MM.1S (cell line): ENCODE results near the gene GART.
A peak's percentile ranks its signal among the peaks of the same experiment; 100 is the strongest.

Experiments used
- DNase-seq: peaks from one replicate; pipeline ENCODE4 v3.0.0-alpha.2; 2015
- H2AFZ ChIP-seq: fragments of 300-600 bp; sonication (generic); 2 replicates; pipeline ENCODE4 v1.6.0; 2016; ENCODE audit warnings: antibody characterized with exemption, low read length
- H3F3A ChIP-seq: fragments of 300-600 bp; sonication (generic); 2 replicates; pipeline ENCODE4 v1.6.1; 2016; ENCODE audit warnings: mild to moderate bottlenecking, antibody characterized with exemption, low read length, moderate library complexity, mixed read lengths; ENCODE audit not compliant: insufficient read depth
- H3K27ac ChIP-seq: fragments of 300-600 bp; sonication (generic); 2 replicates; pipeline ENCODE4 v1.5.1; 2016; ENCODE audit warnings: mild to moderate bottlenecking, low read length
- H3K27me3 ChIP-seq: fragments of 300-600 bp; sonication (generic); replicated peaks from 2 replicates; pipeline ENCODE4 v1.6.0; 2016; ENCODE audit warnings: low read length; ENCODE audit not compliant: insufficient read depth
- H3K36me3 ChIP-seq: fragments of 300-600 bp; sonication (generic); replicated peaks from 2 replicates; pipeline ENCODE4 v1.6.1; 2016; ENCODE audit warnings: mild to moderate bottlenecking, low read length, mixed read lengths; ENCODE audit not compliant: insufficient read depth
- H3K4me1 ChIP-seq: fragments of 300-600 bp; sonication (generic); 2 replicates; pipeline ENCODE4 v1.6.1; 2016; ENCODE audit warnings: low read length, mixed read lengths
- H3K4me2 ChIP-seq: fragments of 300-600 bp; sonication (generic); 2 replicates; pipeline ENCODE4 v1.6.0; 2016; ENCODE audit warnings: low read depth, low read length
- H3K4me3 ChIP-seq: fragments of 300-600 bp; sonication (generic); 2 replicates; pipeline ENCODE4 v1.5.1; 2016; ENCODE audit warnings: low read length, mixed read lengths
- H3K79me2 ChIP-seq: fragments of 300-600 bp; sonication (generic); 2 replicates; pipeline ENCODE4 v1.6.1; 2016; ENCODE audit warnings: mixed run types, low read length, mixed read lengths
- H3K9ac ChIP-seq: fragments of 300-600 bp; sonication (generic); 2 replicates; pipeline ENCODE4 v1.6.1; 2016; ENCODE audit warnings: low read length, mixed read lengths
- H3K9me2 ChIP-seq: fragments of 300-600 bp; sonication (generic); replicated peaks from 2 replicates; pipeline ENCODE4 v1.6.1; 2016; ENCODE audit warnings: mild to moderate bottlenecking, low read length, mixed read lengths; ENCODE audit not compliant: insufficient read depth
- H3K9me3 ChIP-seq: fragments of 300-600 bp; sonication (generic); replicated peaks from 2 replicates; pipeline ENCODE4 v1.6.1; 2016; ENCODE audit warnings: mild to moderate bottlenecking, low read length, mixed read lengths; ENCODE audit not compliant: insufficient read depth
- H4K20me1 ChIP-seq: fragments of 300-600 bp; sonication (generic); 2 replicates; pipeline ENCODE4 v1.6.1; 2016; ENCODE audit warnings: mild to moderate bottlenecking, low read length, moderate library complexity, mixed read lengths; ENCODE audit not compliant: insufficient read depth
- EZH2 ChIP-seq: fragments of 300-600 bp; sonication (generic); optimal IDR thresholded peaks from 2 replicates; pipeline ENCODE3; 2017; ENCODE audit warnings: low read depth, mild to moderate bottlenecking, antibody characterized with exemption, low read length, mixed read lengths
- EZH2phosphoT487 ChIP-seq: fragments of 300-600 bp; sonication (generic); IDR thresholded peaks from 2 replicates; pipeline ENCODE4 v1.6.1; 2018; ENCODE audit warnings: antibody characterized with exemption, low read length
- TF ChIP-seq, protein P1 (sequence below): fragments of 300-600 bp; sonication (generic); IDR thresholded peaks from 2 replicates; pipeline ENCODE4 v1.5.1; 2016; ENCODE audit warnings: antibody characterized with exemption, low read length, mixed read lengths

Gene GART

DNA sequence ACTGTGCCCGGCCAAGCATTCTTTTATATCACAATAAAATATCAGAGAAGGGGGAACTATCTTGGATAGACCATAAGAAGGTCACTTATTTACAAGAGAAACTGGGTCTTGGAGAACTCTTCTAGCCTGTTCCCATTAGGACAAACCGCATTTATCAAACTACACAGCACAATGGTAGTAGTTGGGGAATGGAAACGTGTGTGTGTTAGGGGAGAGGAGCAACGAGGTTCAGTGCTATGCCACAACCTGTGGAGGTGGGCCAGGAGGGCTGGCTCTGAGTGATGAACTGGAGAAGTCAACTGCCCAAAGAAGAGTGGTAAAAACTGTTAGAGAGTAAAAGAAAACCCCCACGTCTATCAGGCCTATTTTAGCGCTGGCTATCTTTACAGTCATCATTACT, 45.0 kb upstream of the GART start:
- H3K27ac ChIP-seq: no peak overlapping the region
- H3K9me3 ChIP-seq: no peaks in the 10 kb centered on the region
- H3K27me3 ChIP-seq: no peaks in the 10 kb centered on the region
- H3K79me2 ChIP-seq: peaks cover 45% of the 10 kb centered on the region
- H3K4me1 ChIP-seq: peaks cover 14% of the 10 kb centered on the region
- peak overlapping the region; percentile 92 for H3K4me3 ChIP-seq
- peaks cover 21% of the 10 kb centered on the region for H3F3A ChIP-seq
- peaks cover 8% of the 10 kb centered on the region; the same call in 1 of the 2 replicates for H3K36me3 ChIP-seq
- no peak for DNase-seq
- TF ChIP-seq, protein P1, sequence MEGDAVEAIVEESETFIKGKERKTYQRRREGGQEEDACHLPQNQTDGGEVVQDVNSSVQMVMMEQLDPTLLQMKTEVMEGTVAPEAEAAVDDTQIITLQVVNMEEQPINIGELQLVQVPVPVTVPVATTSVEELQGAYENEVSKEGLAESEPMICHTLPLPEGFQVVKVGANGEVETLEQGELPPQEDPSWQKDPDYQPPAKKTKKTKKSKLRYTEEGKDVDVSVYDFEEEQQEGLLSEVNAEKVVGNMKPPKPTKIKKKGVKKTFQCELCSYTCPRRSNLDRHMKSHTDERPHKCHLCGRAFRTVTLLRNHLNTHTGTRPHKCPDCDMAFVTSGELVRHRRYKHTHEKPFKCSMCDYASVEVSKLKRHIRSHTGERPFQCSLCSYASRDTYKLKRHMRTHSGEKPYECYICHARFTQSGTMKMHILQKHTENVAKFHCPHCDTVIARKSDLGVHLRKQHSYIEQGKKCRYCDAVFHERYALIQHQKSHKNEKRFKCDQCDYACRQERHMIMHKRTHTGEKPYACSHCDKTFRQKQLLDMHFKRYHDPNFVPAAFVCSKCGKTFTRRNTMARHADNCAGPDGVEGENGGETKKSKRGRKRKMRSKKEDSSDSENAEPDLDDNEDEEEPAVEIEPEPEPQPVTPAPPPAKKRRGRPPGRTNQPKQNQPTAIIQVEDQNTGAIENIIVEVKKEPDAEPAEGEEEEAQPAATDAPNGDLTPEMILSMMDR: no peak
- TF ChIP-seq EZH2 (no peak), EZH2phosphoT487 (no peak)
- peak overlapping the region; percentile 84; the same call in 1 of the 2 replicates for H3K9ac ChIP-seq
- peak overlapping the region; percentile 89 for H3K4me2 ChIP-seq
- no peak overlapping the region for H2AFZ ChIP-seq
- H3K9me2 ChIP-seq: no peaks in the 10 kb centered on the region
- H4K20me1 ChIP-seq: no peaks in the 10 kb centered on the region

- TF ChIP-seq, protein P1: no peak
- no peak for TF ChIP-seq EZH2
- no peak for TF ChIP-seq EZH2phosphoT487
Observed at GRCh38 chr21:33584455-33584854, 42.5 kb upstream of the GART start.

GRCh38 chr21:33578959-33579542, 37.1 kb upstream of the GART start:
- H3K27me3 ChIP-seq: no peaks in the 10 kb centered on the region
- H3K9me3 ChIP-seq: no peaks in the 10 kb centered on the region
- peaks cover 9% of the 10 kb centered on the region for H4K20me1 ChIP-seq
- no peak overlapping the region for H3K27ac ChIP-seq
- peaks cover 19% of the 10 kb centered on the region for H3K36me3 ChIP-seq
- H3K9me2 ChIP-seq: no peaks in the 10 kb centered on the region
- no peak overlapping the region for H3K4me3 ChIP-seq
- H2AFZ ChIP-seq: no peak overlapping the region
- no peak for DNase-seq
- H3K4me2 ChIP-seq: no peak overlapping the region
- peaks cover 48% of the 10 kb centered on the region for H3F3A ChIP-seq
- H3K9ac ChIP-seq: no peak overlapping the region
- no peak for TF ChIP-seq EZH2phosphoT487
- TF ChIP-seq, protein P1: no peak
- no peak for TF ChIP-seq EZH2
- peaks cover 33% of the 10 kb centered on the region for H3K79me2 ChIP-seq
- no peaks in the 10 kb centered on the region for H3K4me1 ChIP-seq

More at GRCh38 chr21:33584455-33584854, 42.5 kb upstream of the GART start:
- peaks cover 14% of the 10 kb centered on the region for H3K4me1 ChIP-seq
- no peak overlapping the region for H3K27ac ChIP-seq
- H3K4me3 ChIP-seq: no peak overlapping the region
- H2AFZ ChIP-seq: no peak overlapping the region
- no peaks in the 10 kb centered on the region for H3K9me3 ChIP-seq
- peaks cover 10% of the 10 kb centered on the region; the same call in 1 of the 2 replicates for H3K36me3 ChIP-seq
- H3K9ac ChIP-seq: no peak overlapping the region
- H3F3A ChIP-seq: peaks cover 38% of the 10 kb centered on the region
- H3K4me2 ChIP-seq: no peak overlapping the region
- no peaks in the 10 kb centered on the region for H3K27me3 ChIP-seq
- DNase-seq: no peak
- H4K20me1 ChIP-seq: no peaks in the 10 kb centered on the region; the same call in 1 of the 2 replicates
- H3K9me2 ChIP-seq: no peaks in the 10 kb centered on the region
- peaks cover 45% of the 10 kb centered on the region for H3K79me2 ChIP-seq
